ENCODE results near the gene DZANK1.

DNA sequence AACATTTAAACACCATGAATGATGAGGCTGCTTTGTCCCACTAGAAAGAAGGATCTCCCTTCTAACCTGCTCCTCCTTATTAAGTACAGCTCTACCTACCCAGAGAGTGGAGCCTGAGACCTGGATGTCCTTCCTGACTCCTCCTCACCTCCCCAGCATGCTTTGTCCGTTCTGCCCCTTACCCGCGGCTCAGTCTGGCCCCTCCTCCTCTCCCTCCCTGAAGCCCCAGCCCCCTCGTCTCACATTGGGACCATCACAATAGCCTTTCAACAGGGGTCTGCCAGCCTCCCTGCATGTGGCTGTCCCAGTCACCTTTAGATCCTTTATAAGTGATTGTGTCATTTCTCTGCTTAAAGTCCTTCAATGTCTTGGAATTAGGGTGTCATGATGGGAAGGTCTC is 72.5 kb downstream of the DZANK1 start:
- TF ChIP-seq PATZ1 (CRISPR knock-in tag; IDR thresholded peaks at IDR 0.05; ENCODE audit: borderline replicate concordance) (no peak), CREB5 (CRISPR knock-in tag; IDR thresholded peaks at IDR 0.05; ENCODE audit: low read depth) (no peak), ZFP30 (CRISPR knock-in tag; IDR thresholded peaks at IDR 0.05) (no peak), CSRNP3 (CRISPR knock-in tag; IDR thresholded peaks at IDR 0.05) (no peak), RARB (CRISPR knock-in tag; IDR thresholded peaks at IDR 0.05) (no peak), ESRRG (CRISPR knock-in tag; IDR thresholded peaks at IDR 0.05) (no peak), OSR1 (CRISPR knock-in tag; IDR thresholded peaks at IDR 0.05) (no peak), PPARA (CRISPR knock-in tag; IDR thresholded peaks at IDR 0.05; ENCODE audit: borderline replicate concordance) (no peak), SNAI2 (CRISPR knock-in tag; IDR thresholded peaks at IDR 0.05) (no peak), ISL1 (CRISPR knock-in tag; IDR thresholded peaks at IDR 0.05) (no peak), TCF4 (CRISPR knock-in tag; IDR thresholded peaks at IDR 0.05; ENCODE audit: borderline replicate concordance) (no peak)
